ENCODE results near the gene POPDC2.

The POPDC2 gene

GRCh38 chr3:119639494-119640350 is 20.7 kb downstream of the POPDC2 start:
- no peak for DNase-seq

GRCh38 chr3:119637679-119638477 is 22.5 kb downstream of the POPDC2 start:
- DNase-seq: no peak

- no peak for DNase-seq
Measured at GRCh38 chr3:119636891-119637611, 23.3 kb downstream of the POPDC2 start.

GRCh38 chr3:119636249-119636648 is 24.1 kb downstream of the POPDC2 start:
- DNase-seq: no peak

GRCh38 chr3:119635719-119636118 is 24.7 kb downstream of the POPDC2 start:
- no peak for DNase-seq

GRCh38 chr3:119632829-119633228 is 27.6 kb downstream of the POPDC2 start:
- DNase-seq: no peak

- no peak for DNase-seq
Measured at GRCh38 chr3:119632216-119632615, 28.2 kb downstream of the POPDC2 start.

- no peak for DNase-seq
Measured at GRCh38 chr3:119631516-119631915, 28.9 kb downstream of the POPDC2 start.

- DNase-seq: no peak
Measured at GRCh38 chr3:119630880-119631329, 29.5 kb downstream of the POPDC2 start.

- DNase-seq: no peak
Measured at GRCh38 chr3:119630128-119630879, 30.1 kb downstream of the POPDC2 start.

- no peak for DNase-seq
Measured at GRCh38 chr3:119628816-119629445, 31.5 kb downstream of the POPDC2 start.

- no peak for DNase-seq
Measured at GRCh38 chr3:119628390-119628789, 32.0 kb downstream of the POPDC2 start.

GRCh38 chr3:119627461-119627860 is 32.9 kb downstream of the POPDC2 start:
- DNase-seq: no peak

GRCh38 chr3:119626196-119626595 is 34.2 kb downstream of the POPDC2 start:
- no peak for DNase-seq

- DNase-seq: no peak
Measured at GRCh38 chr3:119625451-119626153, 34.8 kb downstream of the POPDC2 start.

GRCh38 chr3:119624002-119624720 is 36.2 kb downstream of the POPDC2 start:
- DNase-seq: no peak

- DNase-seq: no peak
Measured at GRCh38 chr3:119620899-119621298, 39.5 kb downstream of the POPDC2 start.

- DNase-seq: no peak
Measured at GRCh38 chr3:119619094-119619493, 41.3 kb downstream of the POPDC2 start.

GRCh38 chr3:119616056-119616455 is 44.3 kb downstream of the POPDC2 start:
- no peak for DNase-seq

GRCh38 chr3:119613872-119614271 is 46.5 kb downstream of the POPDC2 start:
- no peak for DNase-seq

- no peak for DNase-seq
Measured at GRCh38 chr3:119613201-119613600, 47.2 kb downstream of the POPDC2 start.

Data from NCI-H446 (cell line).